Brain pericyte (primary cell): ENCODE data around the gene POLR2L.

Experiments
- DNase-seq: peaks from one replicate; pipeline ENCODE4 v3.0.0-alpha.2; 2012; ENCODE audit warnings: low read depth, low spot score

The POLR2L gene

GRCh38 chr11:869399-870126 is 27.2 kb upstream of the POLR2L start:
- no peak for DNase-seq

GRCh38 chr11:868802-869201 is 26.5 kb upstream of the POLR2L start:
- no peak for DNase-seq

- no peak for DNase-seq
Observed at GRCh38 chr11:868394-868793, 26.1 kb upstream of the POLR2L start.

- DNase-seq = no peak
Observed at GRCh38 chr11:867856-868358, 25.6 kb upstream of the POLR2L start.

- no peak for DNase-seq
Observed at GRCh38 chr11:866481-866880, 24.2 kb upstream of the POLR2L start.

GRCh38 chr11:865462-866430 is 23.4 kb upstream of the POLR2L start:
- DNase-seq = no peak

GRCh38 chr11:864898-865297 is 22.6 kb upstream of the POLR2L start:
- DNase-seq = no peak

- no peak for DNase-seq
Observed at GRCh38 chr11:863910-864827, 21.8 kb upstream of the POLR2L start.

- no peak for DNase-seq
Observed at GRCh38 chr11:863023-863909, 20.9 kb upstream of the POLR2L start.

- no peak for DNase-seq
Observed at GRCh38 chr11:862696-863022, 20.3 kb upstream of the POLR2L start.

- DNase-seq = no peak
Observed at GRCh38 chr11:862081-862661, 19.8 kb upstream of the POLR2L start.

- DNase-seq = no peak
Observed at GRCh38 chr11:861105-861479, 18.8 kb upstream of the POLR2L start.

GRCh38 chr11:860234-861104 is 18.1 kb upstream of the POLR2L start:
- no peak for DNase-seq

GRCh38 chr11:859394-860131 is 17.2 kb upstream of the POLR2L start:
- peak; percentile 58 for DNase-seq

GRCh38 chr11:858762-859339 is 16.5 kb upstream of the POLR2L start:
- DNase-seq = no peak

- DNase-seq = no peak
Observed at GRCh38 chr11:858053-858761, 15.9 kb upstream of the POLR2L start.

GRCh38 chr11:856397-856796 is 14.1 kb upstream of the POLR2L start:
- DNase-seq = no peak

GRCh38 chr11:855796-856195 is 13.5 kb upstream of the POLR2L start:
- DNase-seq = no peak
